HG03520 (cell line): ENCODE results near the gene GMDS.

Source experiments
- ATAC-seq: cut with Tn5 transposase; IDR thresholded peaks from one replicate; pipeline ENCODE4 v1.9.1; 2021; ENCODE audit warnings: mild to moderate bottlenecking, moderate library complexity; ENCODE audit not compliant: unreplicated experiment

Gene GMDS

GRCh38 chr6:1612299-1612973 is 633.0 kb downstream of the GMDS start:
- no peak for ATAC-seq

DNA sequence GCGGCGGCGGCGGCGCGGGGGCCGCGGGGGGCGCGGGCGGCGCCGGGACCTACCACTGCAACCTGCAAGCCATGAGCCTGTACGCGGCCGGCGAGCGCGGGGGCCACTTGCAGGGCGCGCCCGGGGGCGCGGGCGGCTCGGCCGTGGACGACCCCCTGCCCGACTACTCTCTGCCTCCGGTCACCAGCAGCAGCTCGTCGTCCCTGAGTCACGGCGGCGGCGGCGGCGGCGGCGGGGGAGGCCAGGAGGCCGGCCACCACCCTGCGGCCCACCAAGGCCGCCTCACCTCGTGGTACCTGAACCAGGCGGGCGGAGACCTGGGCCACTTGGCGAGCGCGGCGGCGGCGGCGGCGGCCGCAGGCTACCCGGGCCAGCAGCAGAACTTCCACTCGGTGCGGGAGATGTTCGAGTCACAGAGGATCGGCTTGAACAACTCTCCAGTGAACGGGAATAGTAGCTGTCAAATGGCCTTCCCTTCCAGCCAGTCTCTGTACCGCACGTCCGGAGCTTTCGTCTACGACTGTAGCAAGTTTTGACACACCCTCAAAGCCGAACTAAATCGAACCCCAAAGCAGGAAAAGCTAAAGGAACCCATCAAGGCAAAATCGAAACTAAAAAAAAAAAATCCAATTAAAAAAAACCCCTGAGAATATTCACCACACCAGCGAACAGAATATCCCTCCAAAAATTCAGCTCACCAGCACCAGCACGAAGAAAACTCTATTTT is 633.7 kb downstream of the GMDS start:
- ATAC-seq: no peak

- no peak for ATAC-seq
Observed at GRCh38 chr6:1611322-1611571, 634.2 kb downstream of the GMDS start.

- peak; percentile 19 for ATAC-seq
Observed at GRCh38 chr6:1610497-1611321, 634.7 kb downstream of the GMDS start.

- ATAC-seq: peak; percentile 46
Observed at GRCh38 chr6:1609648-1610496, 635.5 kb downstream of the GMDS start, which contains the start of gene FOXC1. Gene FOXC1 (plus strand): TSS chr6:1609915. CDS start chr6:1610446, 531 bp downstream.

DNA sequence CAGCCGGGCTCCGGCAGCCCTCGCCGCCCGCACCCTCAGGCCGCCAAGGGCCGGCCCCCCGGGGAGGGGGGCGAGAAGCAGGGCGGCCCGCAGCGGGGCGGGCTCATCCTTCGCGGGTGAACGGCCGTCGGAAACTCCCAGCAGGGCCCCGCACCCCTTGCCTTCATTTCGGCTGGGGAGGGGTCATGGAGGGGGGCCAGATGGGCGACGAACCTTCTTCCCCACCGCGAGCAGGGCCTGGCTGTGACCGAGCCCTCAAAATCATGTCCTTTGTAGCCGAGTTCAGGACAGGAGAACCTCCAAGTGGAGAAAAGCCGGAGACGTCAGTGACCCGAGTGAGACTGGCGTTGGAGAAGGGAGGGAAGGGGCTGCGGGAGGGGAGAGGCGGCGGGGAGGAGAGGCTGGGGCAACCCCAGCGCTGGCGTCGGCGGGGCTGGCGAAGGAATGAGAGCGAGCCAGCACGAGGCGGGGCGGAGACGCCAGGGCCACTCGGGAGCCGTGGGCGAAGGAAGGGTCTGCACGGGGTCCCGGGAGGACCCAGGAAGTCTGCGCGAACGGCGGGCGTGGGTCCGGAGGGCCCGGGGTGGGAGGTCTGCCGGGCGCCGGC is 636.3 kb downstream of the GMDS start:
- ATAC-seq: no peak

DNA sequence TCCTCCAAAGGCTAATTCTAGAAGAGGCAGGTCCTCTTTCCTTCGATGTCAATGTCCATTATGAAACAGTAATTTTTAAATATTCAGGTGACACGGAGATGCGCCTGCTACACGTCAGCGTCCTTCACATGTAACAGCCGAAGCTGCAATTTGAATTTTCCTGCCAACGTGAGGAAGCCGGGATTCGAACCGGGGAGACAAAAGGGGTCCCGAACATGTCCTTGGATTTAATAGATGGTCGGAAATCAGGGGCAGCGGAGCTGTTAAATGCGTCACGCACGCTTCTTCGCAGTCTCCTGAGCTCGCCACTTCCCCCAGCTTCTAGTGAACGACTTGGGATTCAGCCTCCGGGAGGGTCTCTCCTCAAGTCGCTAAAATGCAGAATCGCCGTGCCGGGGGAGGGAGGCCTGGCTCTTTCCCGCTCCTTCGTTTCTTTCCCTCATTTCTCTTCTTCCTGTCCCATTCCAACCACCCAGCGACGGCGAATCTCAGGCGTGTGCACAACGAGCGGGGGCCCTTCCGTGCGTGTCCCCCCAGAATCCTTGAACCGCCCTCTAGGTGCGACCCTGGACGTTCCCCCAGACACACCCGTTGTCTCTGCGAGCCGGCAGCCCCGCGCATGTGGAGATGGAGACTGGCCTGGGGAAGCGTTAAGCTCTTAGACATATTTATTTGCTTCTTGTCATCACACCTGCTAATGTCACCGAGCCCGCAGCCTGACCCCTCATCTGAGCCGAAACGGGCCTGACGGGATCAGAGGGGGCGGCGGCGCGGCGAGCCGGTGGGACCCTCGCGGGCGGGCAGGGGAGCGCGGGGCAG is 637.0 kb downstream of the GMDS start:
- ATAC-seq: no peak

DNA sequence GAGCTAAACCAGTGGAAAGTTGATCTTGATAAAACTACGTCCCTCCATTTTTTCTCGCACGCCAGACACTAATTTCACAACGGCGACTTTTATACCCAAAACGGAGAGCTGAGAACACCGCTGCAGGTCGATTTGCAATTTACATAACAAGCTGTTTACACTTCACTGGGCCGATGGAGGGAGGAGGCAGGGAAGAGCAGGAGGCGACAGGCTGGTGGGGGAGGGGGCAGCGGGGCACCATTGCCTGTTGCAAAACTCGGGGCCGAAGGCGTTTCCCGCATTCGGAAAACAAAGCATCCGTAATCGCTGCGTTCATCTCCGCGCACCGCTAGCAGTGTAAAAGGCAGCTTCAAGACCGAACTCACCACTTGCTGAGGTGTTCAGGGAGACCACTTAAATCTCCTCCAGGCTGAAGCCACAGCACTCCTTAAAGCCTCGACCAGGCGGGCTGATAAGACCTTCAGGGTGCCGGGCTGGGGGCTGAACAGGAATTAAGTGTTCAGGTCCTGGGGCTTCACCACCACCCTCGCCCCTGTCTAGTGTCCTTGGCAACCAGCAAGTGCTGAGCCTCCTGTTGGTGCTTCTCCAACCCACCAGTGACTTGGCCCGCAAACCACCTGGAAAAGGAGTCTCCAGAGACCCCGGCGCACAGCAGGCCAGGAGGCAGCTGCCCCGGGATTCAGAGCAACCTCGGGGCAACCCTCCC is 637.7 kb downstream of the GMDS start:
- ATAC-seq: no peak

GRCh38 chr6:1606780-1607515 is 638.5 kb downstream of the GMDS start:
- ATAC-seq: no peak

- ATAC-seq: no peak
Observed at GRCh38 chr6:1605893-1606779, 639.3 kb downstream of the GMDS start.

DNA sequence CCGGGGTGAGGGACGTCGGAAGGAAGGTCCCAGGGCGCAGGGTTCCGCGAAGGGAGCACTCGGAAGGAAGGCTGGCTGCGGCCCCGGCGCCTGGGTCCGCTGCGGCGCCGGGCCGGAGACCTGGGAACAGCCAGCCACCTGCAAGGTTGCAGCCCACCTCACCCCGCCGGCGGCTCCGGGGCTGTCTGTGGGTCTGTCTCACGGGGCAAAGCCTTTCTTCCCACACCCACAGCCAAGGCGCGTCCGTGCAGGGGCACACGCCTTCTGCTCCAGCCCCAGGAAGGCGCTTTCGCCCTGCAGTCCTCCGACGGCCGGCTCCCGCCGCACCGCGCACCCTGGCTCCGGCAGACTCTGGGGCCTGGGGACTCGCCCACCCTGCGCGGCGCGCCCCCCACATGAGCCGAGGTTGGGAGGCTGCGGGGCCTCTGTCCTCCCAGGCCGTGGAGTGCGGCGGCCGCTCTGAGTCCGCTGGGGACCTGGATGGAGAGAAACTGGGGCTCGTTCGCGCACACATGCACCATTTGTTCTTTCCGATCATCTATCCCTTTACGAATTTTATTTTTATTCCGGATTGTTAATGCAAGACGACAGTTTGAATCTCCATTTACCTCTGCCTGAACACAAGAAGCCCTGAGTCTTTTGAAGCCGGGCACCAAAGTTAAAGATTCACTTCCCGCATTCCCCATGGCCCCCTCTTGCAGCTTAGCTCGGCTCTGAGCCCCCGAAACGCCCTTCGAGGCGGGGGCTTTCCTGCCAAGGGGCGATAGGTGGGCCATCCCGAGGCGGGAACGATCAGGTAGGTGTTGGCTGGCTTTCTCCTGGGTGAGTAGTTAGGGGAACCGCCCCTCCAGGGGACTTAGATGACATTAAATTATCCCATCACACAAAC is 640.2 kb downstream of the GMDS start:
- no peak for ATAC-seq

DNA sequence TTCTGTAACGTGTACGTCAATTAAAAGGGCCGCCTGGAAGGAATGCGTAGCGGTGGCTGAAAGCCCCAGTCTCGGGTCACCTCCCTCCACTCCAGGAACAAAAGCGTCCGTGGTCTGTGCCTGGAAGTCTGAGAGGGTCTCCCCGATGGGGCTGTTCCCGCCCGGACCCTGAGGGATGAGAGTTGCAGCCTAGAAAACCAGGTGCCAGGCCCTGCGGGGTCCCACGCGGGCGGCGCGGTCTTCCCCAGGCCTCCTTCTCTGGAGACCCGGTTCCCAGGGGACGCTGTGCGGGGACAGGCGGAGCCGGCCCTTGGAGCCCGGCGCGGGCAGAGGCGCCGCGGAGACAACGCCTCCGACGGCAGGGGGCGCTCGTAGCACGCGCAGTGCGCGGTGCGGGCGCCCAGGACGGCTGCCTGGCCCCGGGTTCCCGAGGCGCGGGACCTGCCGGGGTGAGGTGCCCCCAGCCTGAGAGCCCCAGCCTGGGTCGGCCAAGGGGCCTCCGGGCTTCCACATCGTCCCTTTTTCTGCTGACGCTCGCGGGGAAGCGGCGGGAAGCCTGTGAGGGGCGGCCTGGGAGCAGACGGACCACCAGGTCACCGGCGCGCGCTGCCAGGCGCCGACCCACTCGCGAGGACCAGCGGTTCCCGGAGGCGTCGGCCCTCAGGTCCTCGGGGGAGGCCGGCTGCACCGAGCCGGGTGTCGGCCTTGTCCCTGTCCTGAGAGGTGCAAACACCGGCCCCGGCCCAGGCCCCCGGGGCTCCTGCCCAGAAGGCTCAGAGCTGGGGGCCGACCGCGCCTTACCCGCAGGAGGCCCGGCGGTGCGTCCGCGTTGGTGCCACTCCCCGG is 641.0 kb downstream of the GMDS start:
- ATAC-seq: peak; percentile 64

GRCh38 chr6:1603708-1604107 is 641.7 kb downstream of the GMDS start:
- ATAC-seq: no peak

- ATAC-seq: no peak
Observed at GRCh38 chr6:1602049-1602713, 643.2 kb downstream of the GMDS start.
